Parathyroid adenoma (tissue), 2 donors: ENCODE measurements around the gene ADI1.

Experiments used
- H2AFZ ChIP-seq: fragments of 300-600 bp; sonication (generic); one replicate; pipeline ENCODE4 v1.7.0; 2017; ENCODE audit warnings: antibody characterized with exemption, mild to moderate bottlenecking
- H3K27ac ChIP-seq: fragments of 300-600 bp; sonication (generic); one replicate; pipeline ENCODE4 v1.7.0; 2017
- H3K27me3 ChIP-seq: fragments of 300-600 bp; sonication (generic); one replicate; pipeline ENCODE4 v1.7.0; 2017; ENCODE audit warnings: low read length; ENCODE audit not compliant: control insufficient read depth, insufficient read depth
- H3K36me3 ChIP-seq: fragments of 300-600 bp; sonication (generic); one replicate; pipeline ENCODE4 v1.7.0; 2017; ENCODE audit warnings: low read length; ENCODE audit not compliant: control insufficient read depth, insufficient read depth
- H3K4me1 ChIP-seq: fragments of 300-600 bp; sonication (generic); one replicate; pipeline ENCODE4 v1.7.0; 2017; ENCODE audit warnings: control low read depth
- H3K4me2 ChIP-seq: fragments of 300-600 bp; sonication (generic); one replicate; pipeline ENCODE4 v1.7.0; 2017; ENCODE audit warnings: low read length
- H3K4me3 ChIP-seq: fragments of 300-600 bp; sonication (generic); one replicate; pipeline ENCODE4 v1.7.0; 2017; ENCODE audit warnings: low read depth, low read length
- H3K79me2 ChIP-seq: fragments of 300-600 bp; sonication (generic); one replicate; pipeline ENCODE4 v1.7.0; 2017; ENCODE audit warnings: control low read depth
- H3K9ac ChIP-seq: fragments of 300-600 bp; sonication (generic); one replicate; pipeline ENCODE4 v1.7.0; 2017; ENCODE audit warnings: mild to moderate bottlenecking
- H3K9me3 ChIP-seq: fragments of 300-600 bp; sonication (generic); one replicate; pipeline ENCODE4 v1.7.0; 2017; ENCODE audit warnings: low read length; ENCODE audit not compliant: control insufficient read depth
- TF ChIP-seq, protein P1 (sequence below): fragments of 300-600 bp; sonication (generic); IDR thresholded peaks from one replicate; pipeline ENCODE4 v1.7.0; 2017; ENCODE audit warnings: antibody characterized with exemption, mild to moderate bottlenecking
- donor health status: primary hyperparathyroidism.

ADI1 gene

DNA sequence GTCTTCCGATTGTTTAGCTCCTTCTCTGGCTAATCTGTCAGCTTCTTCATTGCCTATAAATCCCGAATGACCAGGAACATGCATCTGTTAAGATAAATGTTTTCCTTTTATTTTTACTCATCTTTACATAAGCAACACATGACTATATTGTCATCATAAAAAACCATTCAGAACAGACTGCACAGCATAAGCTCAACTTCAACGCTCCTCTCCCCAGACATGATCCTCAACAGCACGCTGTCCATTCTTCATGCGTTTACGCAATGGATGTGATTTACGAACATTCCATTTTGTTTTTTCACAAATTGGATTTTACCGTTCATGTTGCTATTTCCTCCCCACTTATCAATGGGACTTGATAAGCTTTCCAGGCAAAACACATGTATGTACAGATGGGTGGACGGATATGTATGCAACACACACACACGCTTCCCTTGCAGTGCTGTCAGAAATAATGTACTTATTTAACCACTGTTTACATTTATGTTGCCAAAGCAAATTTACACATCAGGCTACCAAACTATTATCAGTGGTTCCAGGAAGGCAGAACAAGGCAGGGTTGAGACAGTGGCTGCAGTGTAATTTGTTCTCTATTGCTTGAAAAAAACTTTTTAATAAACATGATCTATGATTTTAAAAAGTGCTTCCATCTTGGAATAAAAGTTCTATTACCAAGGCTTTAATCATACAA is 26.6 kb upstream of the ADI1 start:
- TF ChIP-seq, protein P1, sequence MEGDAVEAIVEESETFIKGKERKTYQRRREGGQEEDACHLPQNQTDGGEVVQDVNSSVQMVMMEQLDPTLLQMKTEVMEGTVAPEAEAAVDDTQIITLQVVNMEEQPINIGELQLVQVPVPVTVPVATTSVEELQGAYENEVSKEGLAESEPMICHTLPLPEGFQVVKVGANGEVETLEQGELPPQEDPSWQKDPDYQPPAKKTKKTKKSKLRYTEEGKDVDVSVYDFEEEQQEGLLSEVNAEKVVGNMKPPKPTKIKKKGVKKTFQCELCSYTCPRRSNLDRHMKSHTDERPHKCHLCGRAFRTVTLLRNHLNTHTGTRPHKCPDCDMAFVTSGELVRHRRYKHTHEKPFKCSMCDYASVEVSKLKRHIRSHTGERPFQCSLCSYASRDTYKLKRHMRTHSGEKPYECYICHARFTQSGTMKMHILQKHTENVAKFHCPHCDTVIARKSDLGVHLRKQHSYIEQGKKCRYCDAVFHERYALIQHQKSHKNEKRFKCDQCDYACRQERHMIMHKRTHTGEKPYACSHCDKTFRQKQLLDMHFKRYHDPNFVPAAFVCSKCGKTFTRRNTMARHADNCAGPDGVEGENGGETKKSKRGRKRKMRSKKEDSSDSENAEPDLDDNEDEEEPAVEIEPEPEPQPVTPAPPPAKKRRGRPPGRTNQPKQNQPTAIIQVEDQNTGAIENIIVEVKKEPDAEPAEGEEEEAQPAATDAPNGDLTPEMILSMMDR = no peak
- no peaks in the 10 kb centered on the region for H3K4me1 ChIP-seq
- no peaks in the 10 kb centered on the region for H3K27me3 ChIP-seq
- no peak overlapping the region for H2AFZ ChIP-seq
- no peak overlapping the region for H3K27ac ChIP-seq
- H3K9ac ChIP-seq = no peak overlapping the region
- H3K4me3 ChIP-seq = no peak overlapping the region
- H3K79me2 ChIP-seq = peaks cover 6% of the 10 kb centered on the region
- no peak overlapping the region for H3K4me2 ChIP-seq
- no peaks in the 10 kb centered on the region for H3K36me3 ChIP-seq
- no peaks in the 10 kb centered on the region for H3K9me3 ChIP-seq

DNA sequence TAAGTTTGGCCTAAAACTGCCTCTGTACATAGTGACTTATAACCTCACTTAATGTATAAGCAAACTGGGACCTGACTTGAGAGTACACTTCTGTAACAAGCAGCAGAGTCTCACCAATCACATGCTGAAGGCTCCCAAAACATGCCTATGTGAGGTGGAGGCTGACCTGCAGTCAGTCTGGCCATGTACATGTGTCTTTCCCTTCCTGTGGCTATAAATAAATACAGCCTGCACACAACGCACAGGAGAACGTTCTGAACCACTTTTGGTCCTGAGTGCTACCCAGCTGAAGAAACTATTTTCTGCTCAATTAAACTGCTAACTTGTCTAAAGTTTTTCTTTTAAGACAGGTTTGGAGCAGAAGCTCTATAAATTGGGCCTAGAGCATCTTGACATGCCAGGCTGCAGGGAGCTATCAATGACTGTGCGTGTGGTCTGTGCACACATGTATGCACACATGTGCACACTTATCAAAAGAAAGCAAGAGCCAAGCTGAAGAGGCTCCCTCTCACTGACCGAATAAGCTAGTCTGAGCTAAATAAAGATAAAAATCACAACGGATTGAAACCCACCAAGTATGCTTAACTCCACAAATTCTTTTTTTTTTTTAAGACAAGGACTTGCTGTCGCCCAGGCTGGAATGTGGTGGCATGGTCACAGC is 23.8 kb upstream of the ADI1 start:
- H3K4me1 ChIP-seq = no peaks in the 10 kb centered on the region
- no peak overlapping the region for H2AFZ ChIP-seq
- H3K4me2 ChIP-seq = no peak overlapping the region
- H3K9ac ChIP-seq = no peak overlapping the region
- TF ChIP-seq, protein P1 = no peak
- no peak overlapping the region for H3K27ac ChIP-seq
- peaks cover 2% of the 10 kb centered on the region for H3K79me2 ChIP-seq
- H3K27me3 ChIP-seq = no peaks in the 10 kb centered on the region
- H3K36me3 ChIP-seq = no peaks in the 10 kb centered on the region
- no peaks in the 10 kb centered on the region for H3K9me3 ChIP-seq
- H3K4me3 ChIP-seq = no peak overlapping the region

DNA sequence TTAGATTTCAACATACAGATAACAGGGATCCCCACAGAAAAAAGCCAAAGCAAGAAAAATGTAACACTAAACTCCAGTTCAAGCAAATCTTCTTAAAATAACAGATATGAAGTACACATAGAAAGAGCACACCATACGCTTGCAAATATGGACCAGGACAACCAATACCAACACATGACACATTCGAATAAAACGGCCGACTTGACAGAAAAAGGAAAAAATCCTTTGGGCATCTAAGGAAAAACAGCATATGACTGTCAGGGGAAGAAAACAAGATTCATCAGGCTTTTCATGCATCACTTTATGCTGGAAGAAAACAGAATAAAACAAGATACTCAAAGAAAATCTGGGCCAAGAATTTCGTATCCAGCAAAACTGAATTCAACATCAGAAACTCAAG is 22.8 kb upstream of the ADI1 start:
- Histone ChIP-seq H3K79me2 (no peaks in the 10 kb centered on the region), H3K9me3 (no peaks in the 10 kb centered on the region), H2AFZ (no peak overlapping the region), H3K4me3 (no peak overlapping the region), H3K9ac (no peak overlapping the region), H3K4me1 (no peaks in the 10 kb centered on the region), H3K27me3 (no peaks in the 10 kb centered on the region), H3K27ac (no peak overlapping the region), H3K4me2 (no peak overlapping the region), H3K36me3 (no peaks in the 10 kb centered on the region)
- TF ChIP-seq, protein P1 = no peak

DNA sequence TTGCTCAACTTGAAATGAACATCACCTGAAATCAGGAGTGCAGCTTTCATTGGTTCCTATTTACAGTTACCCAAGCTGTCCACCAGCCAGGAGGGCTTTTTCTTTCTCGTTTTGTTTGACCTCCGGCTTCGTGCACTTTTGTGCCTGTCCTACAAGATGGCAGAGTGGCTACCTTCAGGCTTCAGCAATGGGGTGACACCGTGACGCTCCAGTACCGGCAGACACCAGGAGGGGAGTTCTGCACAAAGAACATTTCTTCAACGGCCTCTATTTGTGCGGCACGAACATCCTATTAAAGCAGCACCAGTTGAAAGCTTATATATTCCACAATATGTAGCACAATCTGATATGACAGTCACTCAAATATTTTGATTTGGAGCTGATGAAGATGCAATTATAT is 20.5 kb upstream of the ADI1 start:
- H3K9me3 ChIP-seq = no peaks in the 10 kb centered on the region
- H3K4me1 ChIP-seq = peaks cover 3% of the 10 kb centered on the region
- H3K27me3 ChIP-seq = no peaks in the 10 kb centered on the region
- H3K4me3 ChIP-seq = no peak overlapping the region
- H3K79me2 ChIP-seq = no peaks in the 10 kb centered on the region
- H3K27ac ChIP-seq = no peak overlapping the region
- TF ChIP-seq, protein P1 = no peak
- H3K36me3 ChIP-seq = no peaks in the 10 kb centered on the region
- H2AFZ ChIP-seq = no peak overlapping the region
- H3K4me2 ChIP-seq = no peak overlapping the region
- H3K9ac ChIP-seq = no peak overlapping the region
